Measurements from ENCODE around the gene ANKRD11.

ANKRD11 gene

DNA sequence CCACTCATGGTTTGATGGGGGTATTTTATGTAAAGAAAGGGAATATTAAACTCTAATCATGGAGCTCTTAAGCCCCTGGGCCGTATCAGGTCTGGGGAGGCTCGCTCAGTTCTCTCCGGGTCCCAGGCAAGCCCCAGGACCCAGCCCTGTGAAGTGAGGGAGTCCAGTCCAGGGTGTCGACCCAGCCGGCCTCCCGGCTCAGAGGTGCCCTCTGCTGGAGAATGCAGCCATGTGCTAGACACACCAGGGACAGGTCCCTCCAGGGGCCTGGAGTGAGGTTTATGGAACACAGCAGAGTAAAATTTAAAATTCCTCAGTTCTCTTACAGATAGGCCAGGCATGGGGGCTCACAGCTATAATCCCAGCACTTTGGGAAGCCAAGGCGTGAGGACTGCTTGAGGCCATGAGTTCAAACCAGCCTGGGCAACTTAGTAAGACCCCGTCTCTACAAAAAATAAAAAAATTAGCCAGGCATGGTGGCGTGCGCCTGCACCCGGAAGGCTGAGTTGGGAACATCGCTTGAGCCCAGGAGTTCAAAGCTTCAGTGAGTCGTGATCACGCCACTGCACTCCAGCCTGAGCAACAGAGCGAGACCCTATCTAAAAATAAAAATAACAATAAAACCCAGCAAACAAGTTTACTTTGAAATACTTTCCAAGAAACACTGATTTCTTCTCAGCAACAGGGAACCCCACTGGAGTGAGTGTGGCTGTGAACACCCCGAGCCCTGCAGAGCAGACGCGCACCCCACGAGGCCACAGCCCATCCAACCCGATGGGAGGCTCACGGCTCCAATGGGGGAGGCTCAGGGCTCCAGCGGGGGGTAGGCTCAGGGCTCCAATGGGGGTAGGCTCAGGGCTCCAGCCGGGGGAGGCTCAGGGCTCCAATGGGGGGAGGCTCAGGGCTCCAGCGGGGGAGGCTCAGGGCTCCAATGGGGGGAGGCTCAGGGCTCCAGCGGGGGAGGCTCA is 200.6 kb downstream of the ANKRD11 start:
- peak; percentile 92 for FAIRE-seq
- TF ChIP-seq POU2F2 (IDR thresholded peaks at IDR 0.05; ENCODE audit: low read depth, low read length): no peak
- TF ChIP-seq SPI1 (IDR thresholded peaks at IDR 0.05; ENCODE audit: low read depth, low read length): no peak
- no peak for TF ChIP-seq POLR2A (IDR thresholded peaks at IDR 0.05; ENCODE audit: low read depth, low read length)
- TF ChIP-seq PAX5 (IDR thresholded peaks at IDR 0.05; ENCODE audit: insufficient read depth, low read length, severe bottlenecking): no peak
- no peak for TF ChIP-seq POLR2AphosphoS5 (IDR thresholded peaks at IDR 0.05; ENCODE audit: low read depth, low read length)
- no peak for TF ChIP-seq TAF1 (IDR thresholded peaks at IDR 0.05; ENCODE audit: low read depth, low read length)
- peak; percentile 99 for DNase-seq (ENCODE audit: insufficient read length, low spot score)

- DNase-seq (ENCODE audit: insufficient read length, low spot score) (no peak), FAIRE-seq (no peak)
- TF ChIP-seq SPI1 (IDR thresholded peaks at IDR 0.05; ENCODE audit: low read depth, low read length) (no peak), TAF1 (IDR thresholded peaks at IDR 0.05; ENCODE audit: low read depth, low read length) (no peak)
These were observed 201.4 kb downstream of the ANKRD11 start for GRCh38 chr16:89288966-89289365.

DNA sequence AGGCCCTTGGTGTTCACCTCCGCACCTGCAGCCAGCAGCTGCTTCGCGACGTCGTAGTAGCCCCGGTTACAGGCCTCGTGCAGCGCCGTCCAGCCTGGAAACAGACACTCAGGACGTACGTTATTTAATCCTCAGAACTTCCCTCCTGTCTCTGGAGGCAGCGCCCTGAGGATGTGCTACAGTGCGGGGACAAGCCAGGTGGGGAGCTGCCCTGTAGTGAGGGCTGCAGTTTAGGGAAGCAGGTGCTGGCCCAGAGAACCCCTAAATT is 201.8 kb downstream of the ANKRD11 start:
- DNase-seq (ENCODE audit: insufficient read length, low spot score): no peak
- no peak for TF ChIP-seq TAF1 (IDR thresholded peaks at IDR 0.05; ENCODE audit: low read depth, low read length)
- no peak for TF ChIP-seq POLR2A (IDR thresholded peaks at IDR 0.05; ENCODE audit: low read depth, low read length)
- TF ChIP-seq POU2F2 (IDR thresholded peaks at IDR 0.05; ENCODE audit: low read depth, low read length): no peak
- no peak for FAIRE-seq

DNA sequence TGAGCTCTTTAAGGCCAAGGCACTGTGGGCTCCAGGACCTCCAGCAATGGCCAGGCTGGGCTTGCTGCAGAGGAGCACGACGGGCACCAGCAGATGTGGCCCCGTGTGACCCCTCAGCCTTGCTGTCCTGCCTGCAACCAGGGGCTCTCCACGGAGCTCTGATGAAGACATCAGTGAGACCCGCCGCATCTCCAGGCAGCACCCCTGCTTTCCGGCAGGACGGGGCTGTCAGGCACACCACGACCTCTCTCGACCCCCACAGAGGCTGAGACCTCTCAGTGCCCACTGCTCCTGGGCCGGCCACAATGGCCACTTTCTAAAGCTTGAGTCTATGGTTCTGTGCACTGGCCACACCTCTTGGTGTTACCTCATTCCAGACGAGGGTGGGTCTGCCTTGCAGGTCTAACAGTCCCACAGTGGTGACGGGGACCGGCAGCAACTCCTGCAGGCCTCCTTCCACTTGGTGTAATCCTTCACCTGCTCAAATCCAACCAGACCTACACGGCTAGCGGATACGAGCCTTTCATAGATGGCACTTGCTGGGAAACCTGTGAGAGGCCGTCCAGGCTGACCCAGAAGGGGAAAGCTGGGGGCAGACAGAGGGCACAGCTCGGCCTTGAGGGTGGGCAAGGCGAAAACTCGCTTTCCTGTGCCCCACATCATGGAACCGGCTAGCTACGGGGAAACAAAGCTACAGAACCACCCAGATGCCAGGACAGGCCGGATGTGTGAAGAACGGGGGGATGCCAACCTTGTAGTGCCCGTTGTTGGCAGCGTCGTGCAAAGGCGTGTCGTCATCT is 202.4 kb downstream of the ANKRD11 start:
- TF ChIP-seq POU2F2 (IDR thresholded peaks at IDR 0.05; ENCODE audit: low read depth, low read length): no peak
- TF ChIP-seq PAX5 (IDR thresholded peaks at IDR 0.05; ENCODE audit: insufficient read depth, low read length, severe bottlenecking): no peak
- no peak for TF ChIP-seq POLR2A (IDR thresholded peaks at IDR 0.05; ENCODE audit: low read depth, low read length)
- no peak for TF ChIP-seq TAF1 (IDR thresholded peaks at IDR 0.05; ENCODE audit: low read depth, low read length)
- DNase-seq (ENCODE audit: insufficient read length, low spot score) (no peak), FAIRE-seq (no peak)

- no peak for FAIRE-seq
- TF ChIP-seq POLR2A (IDR thresholded peaks at IDR 0.05; ENCODE audit: low read depth, low read length) (no peak), PAX5 (IDR thresholded peaks at IDR 0.05; ENCODE audit: insufficient read depth, low read length, severe bottlenecking) (no peak), POU2F2 (IDR thresholded peaks at IDR 0.05; ENCODE audit: low read depth, low read length) (no peak), TAF1 (IDR thresholded peaks at IDR 0.05; ENCODE audit: low read depth, low read length) (no peak), SPI1 (IDR thresholded peaks at IDR 0.05; ENCODE audit: low read depth, low read length) (no peak), POLR2AphosphoS5 (IDR thresholded peaks at IDR 0.05; ENCODE audit: low read depth, low read length) (no peak)
- no peak for DNase-seq (ENCODE audit: insufficient read length, low spot score)
These were observed 204.3 kb downstream of the ANKRD11 start for GRCh38 chr16:89286096-89286495.

GRCh38 chr16:89285381-89285780 is 205.0 kb downstream of the ANKRD11 start:
- no peak for FAIRE-seq
- TF ChIP-seq SPI1 (IDR thresholded peaks at IDR 0.05; ENCODE audit: low read depth, low read length) (no peak), TAF1 (IDR thresholded peaks at IDR 0.05; ENCODE audit: low read depth, low read length) (no peak), POLR2AphosphoS5 (IDR thresholded peaks at IDR 0.05; ENCODE audit: low read depth, low read length) (no peak), PAX5 (IDR thresholded peaks at IDR 0.05; ENCODE audit: insufficient read depth, low read length, severe bottlenecking) (no peak), POLR2A (IDR thresholded peaks at IDR 0.05; ENCODE audit: low read depth, low read length) (no peak), POU2F2 (IDR thresholded peaks at IDR 0.05; ENCODE audit: low read depth, low read length) (no peak)
- DNase-seq (ENCODE audit: insufficient read length, low spot score): no peak

DNA sequence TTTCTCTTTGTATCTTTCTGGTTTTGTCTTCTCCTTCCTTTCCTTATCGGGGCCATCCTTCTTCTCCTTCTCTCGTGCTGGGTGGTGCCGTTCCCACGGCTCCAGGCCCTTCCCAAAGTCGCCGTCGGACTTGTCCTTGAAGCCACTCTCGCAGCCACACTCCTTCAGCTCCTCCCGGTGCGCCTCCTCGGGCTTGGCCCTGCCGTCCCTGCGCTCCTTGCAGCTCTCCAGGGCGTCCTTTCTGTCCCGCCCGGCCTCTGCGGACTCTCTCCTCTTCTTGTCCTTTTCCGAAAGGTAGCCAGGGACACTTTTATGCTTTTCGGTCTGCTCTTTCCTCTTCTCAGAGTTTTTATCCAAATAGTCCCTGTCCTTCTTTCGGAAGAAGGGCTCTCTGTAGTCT is 206.9 kb downstream of the ANKRD11 start:
- DNase-seq (ENCODE audit: insufficient read length, low spot score) (no peak), FAIRE-seq (no peak)
- TF ChIP-seq POLR2AphosphoS5 (IDR thresholded peaks at IDR 0.05; ENCODE audit: low read depth, low read length) (no peak), POLR2A (IDR thresholded peaks at IDR 0.05; ENCODE audit: low read depth, low read length) (no peak), POU2F2 (IDR thresholded peaks at IDR 0.05; ENCODE audit: low read depth, low read length) (no peak), PAX5 (IDR thresholded peaks at IDR 0.05; ENCODE audit: insufficient read depth, low read length, severe bottlenecking) (no peak), SPI1 (IDR thresholded peaks at IDR 0.05; ENCODE audit: low read depth, low read length) (no peak), TAF1 (IDR thresholded peaks at IDR 0.05; ENCODE audit: low read depth, low read length) (no peak)

DNA sequence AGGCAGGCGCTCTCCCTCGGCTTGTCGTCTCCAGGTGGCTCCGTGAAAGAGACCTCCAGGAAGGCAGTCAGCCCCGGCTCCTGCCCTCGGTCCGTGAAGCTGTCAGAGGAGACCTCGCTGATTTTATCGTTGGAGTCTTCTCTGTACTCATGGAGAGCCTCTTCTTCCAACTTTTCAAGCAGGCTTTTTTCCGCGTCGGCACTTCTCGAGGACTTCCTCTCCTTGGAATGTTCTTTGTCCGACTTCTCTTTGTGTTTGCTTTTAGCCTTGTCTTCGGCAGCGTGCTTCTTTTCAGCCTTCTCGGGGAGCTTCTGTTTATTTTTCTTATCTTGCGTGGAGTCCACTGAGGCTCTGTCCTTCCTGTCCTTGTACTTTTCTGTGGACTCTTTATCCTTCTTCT is 207.8 kb downstream of the ANKRD11 start:
- TF ChIP-seq POLR2A (IDR thresholded peaks at IDR 0.05; ENCODE audit: low read depth, low read length) (no peak), TAF1 (IDR thresholded peaks at IDR 0.05; ENCODE audit: low read depth, low read length) (no peak), SPI1 (IDR thresholded peaks at IDR 0.05; ENCODE audit: low read depth, low read length) (no peak), POLR2AphosphoS5 (IDR thresholded peaks at IDR 0.05; ENCODE audit: low read depth, low read length) (no peak), PAX5 (IDR thresholded peaks at IDR 0.05; ENCODE audit: insufficient read depth, low read length, severe bottlenecking) (no peak), POU2F2 (IDR thresholded peaks at IDR 0.05; ENCODE audit: low read depth, low read length) (no peak)
- FAIRE-seq (no peak), DNase-seq (ENCODE audit: insufficient read length, low spot score) (no peak)

DNA sequence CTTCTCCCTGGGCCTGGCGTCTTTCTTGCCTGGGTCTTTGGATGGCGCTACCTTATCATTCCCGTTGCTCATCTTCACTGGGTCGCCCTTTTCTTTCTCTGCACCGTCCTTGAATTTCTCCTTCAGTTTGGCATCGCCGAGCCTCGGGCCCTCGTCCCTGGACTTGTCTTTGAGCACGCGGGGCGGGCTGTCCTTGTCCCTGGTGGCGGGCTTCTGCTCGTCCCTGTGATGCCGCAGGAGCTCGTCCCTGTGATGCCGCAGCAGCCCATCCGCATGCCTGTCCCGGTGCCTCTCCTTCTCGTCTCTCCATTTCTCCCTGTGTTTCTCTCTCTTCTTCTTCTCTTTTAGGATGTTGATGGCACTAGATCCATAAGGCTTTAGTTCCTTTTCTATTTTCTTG is 208.5 kb downstream of the ANKRD11 start:
- TF ChIP-seq POLR2A (IDR thresholded peaks at IDR 0.05; ENCODE audit: low read depth, low read length) (no peak), TAF1 (IDR thresholded peaks at IDR 0.05; ENCODE audit: low read depth, low read length) (no peak), PAX5 (IDR thresholded peaks at IDR 0.05; ENCODE audit: insufficient read depth, low read length, severe bottlenecking) (no peak), POU2F2 (IDR thresholded peaks at IDR 0.05; ENCODE audit: low read depth, low read length) (no peak), SPI1 (IDR thresholded peaks at IDR 0.05; ENCODE audit: low read depth, low read length) (no peak), POLR2AphosphoS5 (IDR thresholded peaks at IDR 0.05; ENCODE audit: low read depth, low read length) (no peak)
- DNase-seq (ENCODE audit: insufficient read length, low spot score) (no peak), FAIRE-seq (no peak)
